WERI-Rb-1 (cell line): ENCODE measurements around the gene CAMTA1.

Experiments
- DNase-seq: peaks from one replicate; pipeline ENCODE4 v3.0.0-alpha.2; 2020
- H3K27ac ChIP-seq: fragments of 250-450 bp; sonication (Bioruptor Pico); 2 replicates; pipeline ENCODE4 v1.5.1; 2020; ENCODE audit warnings: mild to moderate bottlenecking, moderate library complexity
- H3K27me3 ChIP-seq: fragments of 250-450 bp; sonication (Bioruptor Pico); 2 replicates; pipeline ENCODE4 v1.5.1; 2021; ENCODE audit warnings: mild to moderate bottlenecking, low read depth, moderate library complexity; ENCODE audit not compliant: insufficient read depth, severe bottlenecking
- H3K36me3 ChIP-seq: fragments of 250-450 bp; sonication (Bioruptor Pico); 2 replicates; pipeline ENCODE4 v1.5.1; 2020; ENCODE audit warnings: mild to moderate bottlenecking, moderate library complexity
- H3K4me3 ChIP-seq: 2 replicates; pipeline ENCODE4 v1.5.1; 2011; ENCODE audit warnings: low read depth, mild to moderate bottlenecking, control low read depth, low read length
- H3K9me3 ChIP-seq: fragments of 250-450 bp; sonication (Bioruptor Pico); 2 replicates; pipeline ENCODE4 v1.5.1; 2021; ENCODE audit warnings: mild to moderate bottlenecking, moderate library complexity; ENCODE audit not compliant: severe bottlenecking
- CTCF ChIP-seq: IDR thresholded peaks from 2 replicates; pipeline ENCODE4 v1.5.1; 2011; ENCODE audit warnings: low read depth, mild to moderate bottlenecking, control low read depth, inconsistent platforms, low read length

CAMTA1 gene

GRCh38 chr1:7320661-7321060, 535.4 kb downstream of the CAMTA1 start:
- Histone ChIP-seq H3K27ac (no peak overlapping the region), H3K9me3 (no peaks in the 10 kb centered on the region), H3K36me3 (no peaks in the 10 kb centered on the region), H3K4me3 (no peak overlapping the region), H3K27me3 (no peaks in the 10 kb centered on the region)
- DNase-seq: no peak
- no peak for TF ChIP-seq CTCF

GRCh38 chr1:7322283-7322785, 537.1 kb downstream of the CAMTA1 start:
- H3K27ac ChIP-seq: no peak overlapping the region

GRCh38 chr1:7322912-7323311, 537.7 kb downstream of the CAMTA1 start:
- no peak for DNase-seq
- H3K36me3 ChIP-seq: no peaks in the 10 kb centered on the region
- TF ChIP-seq CTCF: no peak
- H3K27me3 ChIP-seq: no peaks in the 10 kb centered on the region
- no peak overlapping the region for H3K4me3 ChIP-seq
- H3K9me3 ChIP-seq: no peaks in the 10 kb centered on the region
- H3K27ac ChIP-seq: no peak overlapping the region

More at GRCh38 chr1:7322283-7322785, 537.1 kb downstream of the CAMTA1 start:
- Histone ChIP-seq H3K4me3 (no peak overlapping the region), H3K36me3 (no peaks in the 10 kb centered on the region), H3K27me3 (no peaks in the 10 kb centered on the region), H3K9me3 (no peaks in the 10 kb centered on the region)
- no peak for DNase-seq
- TF ChIP-seq CTCF: no peak

- no peaks in the 10 kb centered on the region for H3K9me3 ChIP-seq
- TF ChIP-seq CTCF: no peak
- H3K27me3 ChIP-seq: no peaks in the 10 kb centered on the region
- H3K27ac ChIP-seq: no peak overlapping the region
- no peaks in the 10 kb centered on the region for H3K36me3 ChIP-seq
- H3K4me3 ChIP-seq: no peak overlapping the region
- DNase-seq: no peak
Observed at GRCh38 chr1:7325254-7325653, 540.0 kb downstream of the CAMTA1 start.

GRCh38 chr1:7326366-7326765, 541.1 kb downstream of the CAMTA1 start:
- TF ChIP-seq CTCF: no peak
- Histone ChIP-seq H3K27me3 (no peaks in the 10 kb centered on the region), H3K27ac (no peak overlapping the region), H3K36me3 (no peaks in the 10 kb centered on the region), H3K9me3 (no peaks in the 10 kb centered on the region), H3K4me3 (no peak overlapping the region)
- DNase-seq: no peak

GRCh38 chr1:7327849-7328248, 542.6 kb downstream of the CAMTA1 start:
- TF ChIP-seq CTCF: no peak
- Histone ChIP-seq H3K27ac (no peak overlapping the region), H3K9me3 (no peaks in the 10 kb centered on the region), H3K4me3 (no peak overlapping the region), H3K36me3 (no peaks in the 10 kb centered on the region), H3K27me3 (no peaks in the 10 kb centered on the region)
- no peak for DNase-seq
